Progenitor cell of endocrine pancreas (in vitro differentiated cells): Measurements from ENCODE around the gene MAS1. TPM values are rescaled to one million over a fixed set of nuclear protein-coding genes. Genes with fewer than 3 reads are reported as not detected.

Source experiments
- DNase-seq: peaks from one replicate; pipeline ENCODE4 v3.0.0; 2021; ENCODE audit warnings: low spot score; ENCODE audit not compliant: unreplicated experiment
- H3K27ac Mint-ChIP-seq: 2 replicates; pipeline ENCODE4 v1.8.0; 2021; ENCODE audit warnings: mild to moderate bottlenecking, moderate library complexity, mixed read lengths
- H3K27me3 Mint-ChIP-seq: 2 replicates; pipeline ENCODE4 v1.8.0; 2021; ENCODE audit warnings: mixed read lengths
- H3K36me3 Mint-ChIP-seq: 2 replicates; pipeline ENCODE4 v1.8.0; 2022; ENCODE audit warnings: mixed read lengths; ENCODE audit not compliant: insufficient read depth
- H3K4me1 Mint-ChIP-seq: 2 replicates; pipeline ENCODE4 v1.8.0; 2021; ENCODE audit warnings: low read depth, mixed read lengths
- H3K4me3 Mint-ChIP-seq: 2 replicates; pipeline ENCODE4 v1.8.0; 2021; ENCODE audit warnings: low read depth, mild to moderate bottlenecking, moderate library complexity, mixed read lengths
- H3K9me3 Mint-ChIP-seq: 2 replicates; pipeline ENCODE4 v1.8.0; 2021; ENCODE audit warnings: low read depth, mixed read lengths
- CTCF ChIP-seq: fragments of 200-600 bp; sonication (generic); IDR thresholded peaks from one replicate; pipeline ENCODE4 v1.5.0; 2021; ENCODE audit warnings: antibody characterized with exemption, mild to moderate bottlenecking; ENCODE audit not compliant: unreplicated experiment
- total RNA-seq: library from RNA; stranded (reverse); gene quantifications from 2 replicates; pipeline ENCODE4 v1.2.1, GENCODE V29; 2021

Gene MAS1
- total RNA-seq, 1 donor from 2014 or later: not detected

GRCh38 chr6:159931846-159932245 is 41.1 kb downstream of the MAS1 start:
- H3K27me3 Mint-ChIP-seq: peaks cover 7% of the 10 kb centered on the region
- H3K4me1 Mint-ChIP-seq: no peaks in the 10 kb centered on the region
- H3K36me3 Mint-ChIP-seq: no peaks in the 10 kb centered on the region
- no peaks in the 10 kb centered on the region for H3K9me3 Mint-ChIP-seq
- no peak overlapping the region for H3K4me3 Mint-ChIP-seq
- H3K27ac Mint-ChIP-seq: no peak overlapping the region
- no peak for DNase-seq
- no peak for TF ChIP-seq CTCF

GRCh38 chr6:159933077-159933476 is 42.3 kb downstream of the MAS1 start:
- DNase-seq: no peak
- Mint-ChIP-seq H3K4me1 (no peaks in the 10 kb centered on the region), H3K27me3 (peaks cover 7% of the 10 kb centered on the region), H3K27ac (no peak overlapping the region), H3K4me3 (no peak overlapping the region), H3K9me3 (no peaks in the 10 kb centered on the region), H3K36me3 (no peaks in the 10 kb centered on the region)
- no peak for TF ChIP-seq CTCF

DNA sequence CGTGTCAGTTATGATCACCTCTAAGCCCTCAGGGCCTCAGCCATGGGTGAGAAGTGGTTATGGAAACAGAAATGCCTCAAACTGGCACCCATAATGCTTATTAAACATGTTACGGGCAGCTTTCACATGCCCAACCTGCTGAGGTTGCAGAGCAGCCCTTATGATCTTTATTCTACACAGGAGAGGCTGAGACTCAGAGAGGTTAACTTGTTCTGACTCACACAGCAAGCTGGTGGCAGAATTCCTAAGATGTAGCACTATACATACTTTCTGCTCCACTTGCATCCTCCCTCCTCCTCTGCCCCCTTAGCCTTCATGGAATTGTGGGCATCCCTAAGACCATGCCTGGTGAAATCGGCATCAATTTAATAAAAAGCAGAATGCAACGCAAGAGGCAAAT is 43.4 kb downstream of the MAS1 start:
- H3K4me3 Mint-ChIP-seq: no peak overlapping the region
- DNase-seq: no peak
- no peaks in the 10 kb centered on the region for H3K4me1 Mint-ChIP-seq
- peaks cover 7% of the 10 kb centered on the region for H3K27me3 Mint-ChIP-seq
- H3K27ac Mint-ChIP-seq: no peak overlapping the region
- peaks cover 5% of the 10 kb centered on the region for H3K9me3 Mint-ChIP-seq
- no peak for TF ChIP-seq CTCF
- no peaks in the 10 kb centered on the region for H3K36me3 Mint-ChIP-seq

DNA sequence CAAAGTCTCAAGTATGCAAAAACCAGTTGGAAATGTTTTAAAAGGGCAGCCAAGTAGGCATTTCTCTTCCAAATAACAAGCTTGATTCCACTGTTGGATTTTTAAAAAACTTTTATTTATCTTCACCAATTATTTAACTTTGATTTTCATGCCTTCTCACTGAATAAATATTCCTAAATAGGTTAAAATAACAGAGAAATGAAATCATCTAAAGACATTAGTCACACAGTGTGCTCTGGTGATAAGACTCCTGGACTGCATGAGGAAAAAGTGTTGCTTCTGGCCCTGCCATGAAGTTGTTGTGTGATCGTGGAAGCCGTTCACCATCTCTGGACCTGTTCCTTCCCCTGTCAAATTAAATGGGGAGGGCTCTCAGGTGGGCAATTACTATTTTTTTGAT is 44.3 kb downstream of the MAS1 start:
- no peak for DNase-seq
- Mint-ChIP-seq H3K9me3 (peaks cover 5% of the 10 kb centered on the region), H3K27ac (no peak overlapping the region), H3K27me3 (peaks cover 7% of the 10 kb centered on the region), H3K36me3 (no peaks in the 10 kb centered on the region), H3K4me3 (no peak overlapping the region), H3K4me1 (no peaks in the 10 kb centered on the region)
- no peak for TF ChIP-seq CTCF

- Mint-ChIP-seq H3K9me3 (peaks cover 5% of the 10 kb centered on the region), H3K4me3 (no peak overlapping the region), H3K4me1 (no peaks in the 10 kb centered on the region), H3K27me3 (peaks cover 7% of the 10 kb centered on the region), H3K27ac (no peak overlapping the region), H3K36me3 (no peaks in the 10 kb centered on the region)
- TF ChIP-seq CTCF: no peak
- DNase-seq: no peak
Measured at GRCh38 chr6:159935633-159936032, 44.8 kb downstream of the MAS1 start.
